RCC 7860 (cell line): ENCODE results near the gene UQCRHL.

Experiments used
- DNase-seq: peaks from one replicate; pipeline ENCODE4 v3.0.0-alpha.2; 2015; ENCODE audit warnings: low spot score
- FAIRE-seq: peaks from 2 replicates; lab custom pipeline; 2012; peaks lifted over from hg19 to GRCh38; lab: Jason Lieb, UNC

The UQCRHL gene

GRCh38 chr1:15799004-15799867 is 8.2 kb downstream of the UQCRHL start:
- FAIRE-seq: peak; percentile 87
- DNase-seq: peak; percentile 97

GRCh38 chr1:15797614-15798390 is 9.6 kb downstream of the UQCRHL start:
- FAIRE-seq (no peak), DNase-seq (peak; percentile 55)

GRCh38 chr1:15796086-15796462 is 11.4 kb downstream of the UQCRHL start:
- DNase-seq (no peak), FAIRE-seq (no peak)

- DNase-seq: peak; percentile 14
- no peak for FAIRE-seq
Observed at GRCh38 chr1:15788624-15789301, 18.7 kb downstream of the UQCRHL start.

- DNase-seq (no peak), FAIRE-seq (no peak)
Observed at GRCh38 chr1:15786581-15786980, 20.9 kb downstream of the UQCRHL start.

GRCh38 chr1:15785683-15786082 is 21.8 kb downstream of the UQCRHL start:
- FAIRE-seq (no peak), DNase-seq (no peak)

- FAIRE-seq: no peak
- no peak for DNase-seq
Observed at GRCh38 chr1:15777909-15778707, 29.3 kb downstream of the UQCRHL start.

- DNase-seq (peak; percentile 11), FAIRE-seq (no peak)
Observed at GRCh38 chr1:15775706-15776105, 31.7 kb downstream of the UQCRHL start.

- DNase-seq (no peak), FAIRE-seq (no peak)
Observed at GRCh38 chr1:15771836-15772515, 35.5 kb downstream of the UQCRHL start.

GRCh38 chr1:15770313-15770962 is 37.0 kb downstream of the UQCRHL start:
- FAIRE-seq (no peak), DNase-seq (no peak)

GRCh38 chr1:15768388-15768787 is 39.1 kb downstream of the UQCRHL start:
- no peak for DNase-seq
- FAIRE-seq: no peak

- FAIRE-seq: no peak
- DNase-seq: no peak
Observed at GRCh38 chr1:15767941-15768340, 39.5 kb downstream of the UQCRHL start.

GRCh38 chr1:15765495-15766194 is 41.8 kb downstream of the UQCRHL start:
- FAIRE-seq (peak; percentile 53), DNase-seq (peak; percentile 90)

- FAIRE-seq: no peak
- no peak for DNase-seq
Observed at GRCh38 chr1:15764890-15765289, 42.6 kb downstream of the UQCRHL start.

GRCh38 chr1:15764269-15764764 is 43.1 kb downstream of the UQCRHL start:
- FAIRE-seq: no peak
- DNase-seq: no peak

- DNase-seq (no peak), FAIRE-seq (no peak)
Observed at GRCh38 chr1:15762546-15762945, 44.9 kb downstream of the UQCRHL start.

GRCh38 chr1:15761366-15762128 is 45.9 kb downstream of the UQCRHL start:
- no peak for DNase-seq

More at GRCh38 chr1:15761366-15762128, 45.9 kb downstream of the UQCRHL start:
- FAIRE-seq: no peak
